Effector memory CD8-positive, alpha-beta T cell (primary cell): ENCODE results near the gene TPSG1.

Experiments used
- ATAC-seq: fragments of 150-1000 bp; cut with Tn5 transposase; replicated peaks from 2 replicates; pipeline ENCODE4 v1.10.0; 2021; ENCODE audit warnings: mild to moderate bottlenecking, moderate library complexity
- DNase-seq, 3 experiments: peaks; one replicate each; pipeline ENCODE4 v3.0.0; 2021
- H3K27ac Mint-ChIP-seq, 2 donors: one replicate each; pipeline ENCODE4 v1.8.0; 2022; ENCODE audit warnings: mild to moderate bottlenecking in 2 of 2, mixed read lengths in 2 of 2, moderate library complexity in 2 of 2
- H3K27me3 Mint-ChIP-seq, 2 donors: one replicate each; pipeline ENCODE4 v1.8.0; 2022; ENCODE audit warnings: mixed read lengths in 2 of 2
- H3K36me3 Mint-ChIP-seq: one replicate; pipeline ENCODE4 v1.8.0; 2022; ENCODE audit warnings: mild to moderate bottlenecking, moderate library complexity, mixed read lengths; ENCODE audit not compliant: insufficient read depth
- H3K4me1 Mint-ChIP-seq, 2 donors: one replicate each; pipeline ENCODE4 v1.8.0; 2022; ENCODE audit warnings: low read depth in 2 of 2, mixed read lengths in 2 of 2
- H3K4me3 Mint-ChIP-seq, 2 donors: one replicate each; pipeline ENCODE4 v1.8.0; 2022; ENCODE audit warnings: mild to moderate bottlenecking in 2 of 2, mixed read lengths in 2 of 2, moderate library complexity in 2 of 2
- H3K9me3 Mint-ChIP-seq, 2 donors: one replicate each; pipeline ENCODE4 v1.8.0; 2022; ENCODE audit warnings: mixed read lengths in 2 of 2

TPSG1 gene

GRCh38 chr16:1173788-1174451 is 51.1 kb downstream of the TPSG1 start:
- Mint-ChIP-seq H3K9me3 (no peaks in the 10 kb centered on the region), H3K27ac (no peak overlapping the region), H3K27me3 (peaks cover 0 to 9% of the 10 kb centered on the region in 2 donors), H3K4me1 (no peaks in the 10 kb centered on the region), H3K4me3 (no peak overlapping the region), H3K36me3 (no peaks in the 10 kb centered on the region)
- ATAC-seq (no peak), DNase-seq (no peak)

GRCh38 chr16:1172651-1173050 is 52.4 kb downstream of the TPSG1 start:
- H3K9me3 Mint-ChIP-seq = no peaks in the 10 kb centered on the region
- peaks cover 0 to 9% of the 10 kb centered on the region in 2 donors for H3K27me3 Mint-ChIP-seq
- ATAC-seq (no peak), DNase-seq (no peak)
- no peaks in the 10 kb centered on the region for H3K36me3 Mint-ChIP-seq
- H3K4me3 Mint-ChIP-seq = no peak overlapping the region
- no peak overlapping the region for H3K27ac Mint-ChIP-seq
- no peaks in the 10 kb centered on the region for H3K4me1 Mint-ChIP-seq

- no peak overlapping the region for H3K27ac Mint-ChIP-seq
- H3K4me1 Mint-ChIP-seq = no peaks in the 10 kb centered on the region
- peaks cover 0 to 9% of the 10 kb centered on the region in 2 donors for H3K27me3 Mint-ChIP-seq
- no peaks in the 10 kb centered on the region for H3K9me3 Mint-ChIP-seq
- DNase-seq (no peak), ATAC-seq (no peak)
- no peak overlapping the region for H3K4me3 Mint-ChIP-seq
- no peaks in the 10 kb centered on the region for H3K36me3 Mint-ChIP-seq
Observed at GRCh38 chr16:1171854-1172428, 53.1 kb downstream of the TPSG1 start.
